Testis (tissue), 3 donors: ENCODE measurements around the gene AGBL2. TPM values are rescaled to one million over a fixed set of nuclear protein-coding genes. Genes with fewer than 3 reads are reported as not detected.
"Not testable (repeated sequence)": the region's sequence is repeated elsewhere in the genome, so short reads cannot be mapped to it uniquely, and the experiment has no call there.

ENCODE experiments used
- DNase-seq: peaks from one replicate; pipeline ENCODE4 v3.0.0-alpha.2; 2019
- H3K27ac ChIP-seq, 2 donors: fragments of 200-600 bp; sonication (generic); one replicate each; pipeline ENCODE4 v1.5.1; 2019
- H3K27me3 ChIP-seq: fragments of 200-600 bp; sonication (generic); one replicate; pipeline ENCODE4 v1.5.1; 2019
- H3K36me3 ChIP-seq: fragments of 200-600 bp; sonication (generic); one replicate; pipeline ENCODE4 v1.5.1; 2017; ENCODE audit warnings: low read depth; ENCODE audit errors: missing control alignments
- H3K4me1 ChIP-seq: fragments of 200-600 bp; sonication (generic); one replicate; pipeline ENCODE4 v1.5.1; 2019
- H3K4me3 ChIP-seq, 2 donors: fragments of 200-600 bp; sonication (generic); one replicate each; pipeline ENCODE4 v1.5.1; 2017 to 2019
- H3K9me3 ChIP-seq: fragments of 200-600 bp; sonication (generic); one replicate; pipeline ENCODE4 v1.5.1; 2017
- CTCF ChIP-seq, 3 experiments: fragments of 450-650 bp in 2 of 3; fragments of 200-600 bp in 1 of 3; sonication (generic) in 1 of 3; IDR thresholded peaks; one replicate each; pipeline ENCODE4 v1.5.1; 2016 to 2019; ENCODE audit warnings: antibody characterized with exemption in 3 of 3, mild to moderate bottlenecking in 2 of 3, moderate library complexity in 1 of 3
- POLR2A ChIP-seq: fragments of 450-650 bp; IDR thresholded peaks from one replicate; pipeline ENCODE4 v1.6.1; 2017; ENCODE audit warnings: antibody characterized with exemption, mild to moderate bottlenecking, moderate library complexity
- WGBS, 2 donors: methylation state at CpG; one replicate each; pipeline ENCODE4 v1.1.5; 2018; 5-methylcytosine and 5-hydroxymethylcytosine counted together
- intact Hi-C: fragments of 100-400 bp; cut with DNase I; formaldehyde crosslinking; loops from one replicate; pipeline ENCODE4 v1.15.1; 2023; ENCODE audit warnings: low total_unique reads
- polyA plus RNA-seq: library from polyadenylated mRNA; stranded (reverse); fragments of 350-450 nt; fragmentation: Illumina TruSeq; extraction: RNeasy Lipid Tissue Mini Kit (QIAGEN cat#74804); gene quantifications from one replicate; pipeline ENCODE4 v1.2.3, GENCODE V29; 2014; ENCODE audit warnings: low read depth, low replicate concordance; ENCODE audit not compliant: insufficient read depth
- total RNA-seq, 2 donors: library from RNA; depleted of rRNA; stranded (reverse); fragments of >200 nt; gene quantifications; one replicate each; pipeline ENCODE4 v1.2.3, GENCODE V29; 2016

The AGBL2 gene
- total and polyA plus RNA-seq, 3 donors from 2014 or later, result 25.8 to 65.2 (median 40.6) TPM

GRCh38 chr11:47688991-47689390 lies 26.2 kb downstream of the AGBL2 start:
- H3K4me3 ChIP-seq, result no peak overlapping the region
- no peaks in the 10 kb centered on the region for H3K9me3 ChIP-seq
- H3K36me3 ChIP-seq, result no peaks in the 10 kb centered on the region
- intact Hi-C loops, result no loop called here
- H3K4me1 ChIP-seq, result no peaks in the 10 kb centered on the region
- 98% methylated on average over 2 of the region's 2 CpGs for WGBS, 2 donors
- no peaks in the 10 kb centered on the region for H3K27me3 ChIP-seq
- TF ChIP-seq CTCF (IDR thresholded peaks at IDR 0.05) (no peak), POLR2A (no peak)
- H3K27ac ChIP-seq, result no peak overlapping the region
- no peak for DNase-seq

- WGBS, 2 donors, result 93 to 96% methylated on average over 4 of the region's 4 CpGs
- Histone ChIP-seq H3K27me3 (no peaks in the 10 kb centered on the region), H3K27ac (no peak overlapping the region), H3K9me3 (no peaks in the 10 kb centered on the region), H3K36me3 (no peaks in the 10 kb centered on the region), H3K4me3 (no peak overlapping the region), H3K4me1 (no peaks in the 10 kb centered on the region)
- TF ChIP-seq CTCF (IDR thresholded peaks at IDR 0.05) (no peak), POLR2A (no peak)
- intact Hi-C loops, result no loop called here
- no peak for DNase-seq
Observed at GRCh38 chr11:47688111-47688510, 27.1 kb downstream of the AGBL2 start.

- H3K4me1 ChIP-seq, intact Hi-C loops, H3K27ac ChIP-seq, DNase-seq, H3K36me3 ChIP-seq, H3K27me3 ChIP-seq, H3K4me3 ChIP-seq, H3K9me3 ChIP-seq: not testable (repeated sequence)
- 95 to 100% methylated on average over 3 of the region's 3 CpGs for WGBS, 2 donors
Observed at GRCh38 chr11:47686704-47687103, 28.5 kb downstream of the AGBL2 start.

GRCh38 chr11:47686151-47686550 lies 29.0 kb downstream of the AGBL2 start:
- 74 to 86% methylated on average over 1 of the region's 1 CpG for WGBS, 2 donors
- Histone ChIP-seq H3K27ac (no peak overlapping the region), H3K9me3 (no peaks in the 10 kb centered on the region), H3K36me3 (no peaks in the 10 kb centered on the region), H3K4me3 (no peak overlapping the region), H3K4me1 (no peaks in the 10 kb centered on the region), H3K27me3 (no peaks in the 10 kb centered on the region)
- TF ChIP-seq POLR2A (no peak), CTCF (IDR thresholded peaks at IDR 0.05) (no peak)
- intact Hi-C loops, result no loop called here
- no peak for DNase-seq

- no peaks in the 10 kb centered on the region for H3K4me1 ChIP-seq
- 79 to 87% methylated on average over 1 to 2 of the region's 2 CpGs for WGBS, 2 donors
- no peaks in the 10 kb centered on the region for H3K9me3 ChIP-seq
- no peak for TF ChIP-seq CTCF (IDR thresholded peaks at IDR 0.05)
- TF ChIP-seq POLR2A, result no peak
- no peak overlapping the region for H3K27ac ChIP-seq
- no peak for DNase-seq
- H3K4me3 ChIP-seq, result no peak overlapping the region
- H3K36me3 ChIP-seq, result no peaks in the 10 kb centered on the region
- no peaks in the 10 kb centered on the region for H3K27me3 ChIP-seq
- intact Hi-C loops, result no loop called here
Observed at GRCh38 chr11:47675851-47676250, 39.3 kb downstream of the AGBL2 start.
